ENCODE measurements around the gene VAT1. TPM values are rescaled to one million over a fixed set of nuclear protein-coding genes. Genes with fewer than 3 reads are reported as not detected.
"Not testable (repeated sequence)": the region's sequence is repeated elsewhere in the genome, so short reads cannot be mapped to it uniquely, and the experiment has no call there.

VAT1 gene
- total RNA-seq, 1 donor from 2014 or later, result 567 TPM

DNA sequence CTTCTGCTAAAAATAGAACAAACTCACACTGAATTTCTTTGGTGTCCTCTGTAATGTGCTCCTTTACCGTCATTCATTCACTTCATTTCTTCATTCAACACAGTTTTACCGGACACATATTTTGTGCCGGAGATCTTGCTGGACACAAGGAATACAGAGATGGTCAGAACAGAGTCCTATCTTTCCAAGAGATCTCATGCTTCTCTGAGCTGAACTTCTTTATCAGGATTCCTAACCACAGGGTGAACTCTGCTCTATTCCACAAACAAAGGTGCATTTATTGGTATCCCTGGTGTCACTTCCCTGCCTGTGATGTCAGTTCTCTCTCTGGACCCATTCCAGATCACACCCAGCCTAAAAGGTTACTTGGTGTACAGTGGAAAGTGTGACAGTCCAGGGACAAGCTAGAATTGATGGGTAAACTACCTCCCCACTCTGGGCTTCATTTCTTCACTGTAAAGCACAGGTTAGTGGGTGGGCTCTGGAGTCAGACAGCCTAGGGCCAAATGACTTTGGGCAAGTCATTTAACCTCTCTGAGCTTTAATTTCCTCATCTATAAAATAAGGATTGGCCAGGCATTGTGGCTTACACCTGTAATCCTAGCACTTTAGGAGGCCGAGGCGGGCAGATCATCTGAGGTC, 11.4 kb downstream of the VAT1 start:
- H3K27ac Mint-ChIP-seq (ENCODE audit: unreplicated experiment), result no peak overlapping the region
- no peaks in the 10 kb centered on the region for H3K9me3 Mint-ChIP-seq (ENCODE audit: low read depth)
- peaks cover 26% of the 10 kb centered on the region for H3K4me1 Mint-ChIP-seq (ENCODE audit: low read depth)
- H3K27me3 Mint-ChIP-seq (ENCODE audit: low read depth), result no peaks in the 10 kb centered on the region
- TF ChIP-seq, protein P1, sequence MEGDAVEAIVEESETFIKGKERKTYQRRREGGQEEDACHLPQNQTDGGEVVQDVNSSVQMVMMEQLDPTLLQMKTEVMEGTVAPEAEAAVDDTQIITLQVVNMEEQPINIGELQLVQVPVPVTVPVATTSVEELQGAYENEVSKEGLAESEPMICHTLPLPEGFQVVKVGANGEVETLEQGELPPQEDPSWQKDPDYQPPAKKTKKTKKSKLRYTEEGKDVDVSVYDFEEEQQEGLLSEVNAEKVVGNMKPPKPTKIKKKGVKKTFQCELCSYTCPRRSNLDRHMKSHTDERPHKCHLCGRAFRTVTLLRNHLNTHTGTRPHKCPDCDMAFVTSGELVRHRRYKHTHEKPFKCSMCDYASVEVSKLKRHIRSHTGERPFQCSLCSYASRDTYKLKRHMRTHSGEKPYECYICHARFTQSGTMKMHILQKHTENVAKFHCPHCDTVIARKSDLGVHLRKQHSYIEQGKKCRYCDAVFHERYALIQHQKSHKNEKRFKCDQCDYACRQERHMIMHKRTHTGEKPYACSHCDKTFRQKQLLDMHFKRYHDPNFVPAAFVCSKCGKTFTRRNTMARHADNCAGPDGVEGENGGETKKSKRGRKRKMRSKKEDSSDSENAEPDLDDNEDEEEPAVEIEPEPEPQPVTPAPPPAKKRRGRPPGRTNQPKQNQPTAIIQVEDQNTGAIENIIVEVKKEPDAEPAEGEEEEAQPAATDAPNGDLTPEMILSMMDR (IDR thresholded peaks at IDR 0.05), result no peak
- no peak overlapping the region for H3K4me3 Mint-ChIP-seq (ENCODE audit: unreplicated experiment)
- DNase-seq (ENCODE audit: low spot score), result no peak
- H3K36me3 Mint-ChIP-seq (ENCODE audit: low read depth), result peaks cover 15% of the 10 kb centered on the region

- Mint-ChIP-seq H3K4me3 (ENCODE audit: unreplicated experiment) (peak within 1 kb of the TSS; percentile 91), H3K9me3 (ENCODE audit: low read depth) (no peaks in the 10 kb centered on the region), H3K27me3 (ENCODE audit: low read depth) (no peaks in the 10 kb centered on the region), H3K36me3 (ENCODE audit: low read depth) (peaks cover 7% of the 10 kb centered on the region), H3K27ac (ENCODE audit: unreplicated experiment) (peak within 1 kb of the TSS; percentile 99), H3K4me1 (ENCODE audit: low read depth) (peaks cover 28% of the 10 kb centered on the region)
- TF ChIP-seq, protein P1 (IDR thresholded peaks at IDR 0.05), result peak; percentile 67
- DNase-seq (ENCODE audit: low spot score), result peak; percentile 78
Observed at GRCh38 chr17:43006639-43007551, 15.3 kb downstream of the VAT1 start, which contains the start of gene IFI35. TSS of gene IFI35 (plus strand) at chr17:43006784. CDS start at chr17:43006948, 164 bp downstream.

GRCh38 chr17:43003542-43004172, 18.5 kb downstream of the VAT1 start:
- no peaks in the 10 kb centered on the region for H3K9me3 Mint-ChIP-seq (ENCODE audit: low read depth)
- H3K4me3 Mint-ChIP-seq (ENCODE audit: unreplicated experiment), result no peak overlapping the region
- H3K27ac Mint-ChIP-seq (ENCODE audit: unreplicated experiment), result peak overlapping the region; percentile 42
- no peak for DNase-seq (ENCODE audit: low spot score)
- TF ChIP-seq, protein P1 (IDR thresholded peaks at IDR 0.05), result no peak
- H3K4me1 Mint-ChIP-seq (ENCODE audit: low read depth), result peaks cover 48% of the 10 kb centered on the region
- H3K36me3 Mint-ChIP-seq (ENCODE audit: low read depth), result peaks cover 19% of the 10 kb centered on the region
- H3K27me3 Mint-ChIP-seq (ENCODE audit: low read depth), result no peaks in the 10 kb centered on the region

DNA sequence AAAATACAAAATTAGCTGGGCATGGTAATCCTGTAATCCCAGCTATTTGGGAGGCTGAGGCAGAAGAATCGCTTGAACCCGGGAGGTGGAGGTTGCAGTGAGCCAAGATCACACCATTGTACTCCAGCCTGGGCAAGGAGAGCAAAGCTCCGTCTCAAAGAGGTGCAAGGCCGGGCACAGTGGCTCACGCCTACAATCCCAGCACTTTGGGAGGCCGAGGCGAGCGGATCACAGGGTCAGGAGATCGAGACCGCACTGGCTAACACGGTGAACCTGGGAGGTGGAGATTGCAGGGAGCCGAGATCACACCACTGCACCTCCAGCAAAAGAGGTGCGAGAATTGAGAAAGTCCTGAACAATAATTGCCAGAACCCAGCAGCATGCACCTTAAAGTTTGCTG, 21.3 kb downstream of the VAT1 start:
- not testable (repeated sequence) for H3K4me3 Mint-ChIP-seq (ENCODE audit: unreplicated experiment); H3K27me3 Mint-ChIP-seq (ENCODE audit: low read depth); H3K9me3 Mint-ChIP-seq (ENCODE audit: low read depth)
- peak; percentile 59 for DNase-seq (ENCODE audit: low spot score)
- peak overlapping the region; percentile 63 for H3K27ac Mint-ChIP-seq (ENCODE audit: unreplicated experiment)
- peaks cover 44% of the 10 kb centered on the region for H3K4me1 Mint-ChIP-seq (ENCODE audit: low read depth)
- peaks cover 20% of the 10 kb centered on the region for H3K36me3 Mint-ChIP-seq (ENCODE audit: low read depth)

- Mint-ChIP-seq H3K4me1 (ENCODE audit: low read depth) (peaks cover 44% of the 10 kb centered on the region), H3K27ac (ENCODE audit: unreplicated experiment) (peak overlapping the region; percentile 99), H3K9me3 (ENCODE audit: low read depth) (no peaks in the 10 kb centered on the region), H3K36me3 (ENCODE audit: low read depth) (peaks cover 25% of the 10 kb centered on the region), H3K4me3 (ENCODE audit: unreplicated experiment) (peak overlapping the region; percentile 92), H3K27me3 (ENCODE audit: low read depth) (no peaks in the 10 kb centered on the region)
- TF ChIP-seq, protein P1 (IDR thresholded peaks at IDR 0.05), result no peak
- peak; percentile 30 for DNase-seq (ENCODE audit: low spot score)
Observed at GRCh38 chr17:42999003-42999525, 23.1 kb downstream of the VAT1 start.

Measured in chondrocyte (in vitro differentiated cells).